Left lung (tissue), 10 donors: Measurements from ENCODE around the gene HTRA3. TPM values are rescaled to one million over a fixed set of nuclear protein-coding genes. Genes with fewer than 3 reads are reported as not detected.

Experiments used
- ATAC-seq: fragments of 200-7000 bp; cut with Tn5 transposase; one replicate; pipeline ENCODE4 v1.9.1; 2020; ENCODE audit warnings: moderate library complexity
- DNase-seq, 4 donors: peaks; one replicate each; pipeline ENCODE4 v3.0.0-alpha.2; 2013 to 2020
- H3K27ac ChIP-seq, 2 donors: fragments of 200-600 bp; sonication (generic) in 1 of 2; one replicate each; pipeline versions ENCODE4 v1.5.0 to v1.8.0; 2020 to 2021
- H3K27me3 ChIP-seq, 2 donors: fragments of 200-600 bp; sonication (generic) in 1 of 2; one replicate each; pipeline versions ENCODE4 v1.5.0 to v1.8.0; 2020 to 2021
- H3K36me3 ChIP-seq, 2 donors: fragments of 200-600 bp; sonication (generic) in 1 of 2; one replicate each; pipeline versions ENCODE4 v1.5.0 to v1.8.0; 2020 to 2021
- H3K4me1 ChIP-seq, 2 donors: fragments of 200-600 bp; one replicate each; pipeline ENCODE4 v1.8.0; 2021
- H3K4me3 ChIP-seq, 2 donors: fragments of 200-600 bp; sonication (generic) in 1 of 2; one replicate each; pipeline versions ENCODE4 v1.5.0 to v1.8.0; 2020 to 2021; ENCODE audit warnings: mild to moderate bottlenecking in 1 of 2
- H3K9me3 ChIP-seq, 2 donors: fragments of 200-600 bp; sonication (generic) in 1 of 2; one replicate each; pipeline versions ENCODE4 v1.5.0 to v1.8.0; 2020 to 2021
- CTCF ChIP-seq, 2 donors: fragments of 200-600 bp; sonication (generic) in 1 of 2; IDR thresholded peaks; one replicate each; pipeline versions ENCODE4 v1.5.0 to v1.8.0; 2021; ENCODE audit warnings: antibody characterized with exemption in 2 of 2
- intact Hi-C, 2 donors: fragments of 100-400 bp; cut with DNase I; formaldehyde crosslinking; loops; one replicate each; pipeline versions ENCODE4 v1.11.2 to v1.14.2; 2022
- polyA plus RNA-seq, 6 donors: library from polyadenylated mRNA; unstranded; fragments of 120-200 nt; gene quantifications; one replicate each; pipeline ENCODE4 v1.2.1, GENCODE V29; 2013; ENCODE audit not compliant: insufficient read length in 6 of 6
- total RNA-seq, 2 donors: library from RNA; stranded (reverse); fragmentation: NEBNext Ultra II Directional; extraction: Animal tissue kit (Norgen Biotek cat#: 25700); gene quantifications; one replicate each; pipeline ENCODE4 v1.2.1, GENCODE V29; 2021
- donor health status: DM: no; HTN: yes; CAD: no.
- donor health status: DM: no; HTN: no; CAD: no.

The HTRA3 gene
- total and polyA plus RNA-seq, 8 donors: 9.7 to 18.3 (median 12.1) TPM

DNA sequence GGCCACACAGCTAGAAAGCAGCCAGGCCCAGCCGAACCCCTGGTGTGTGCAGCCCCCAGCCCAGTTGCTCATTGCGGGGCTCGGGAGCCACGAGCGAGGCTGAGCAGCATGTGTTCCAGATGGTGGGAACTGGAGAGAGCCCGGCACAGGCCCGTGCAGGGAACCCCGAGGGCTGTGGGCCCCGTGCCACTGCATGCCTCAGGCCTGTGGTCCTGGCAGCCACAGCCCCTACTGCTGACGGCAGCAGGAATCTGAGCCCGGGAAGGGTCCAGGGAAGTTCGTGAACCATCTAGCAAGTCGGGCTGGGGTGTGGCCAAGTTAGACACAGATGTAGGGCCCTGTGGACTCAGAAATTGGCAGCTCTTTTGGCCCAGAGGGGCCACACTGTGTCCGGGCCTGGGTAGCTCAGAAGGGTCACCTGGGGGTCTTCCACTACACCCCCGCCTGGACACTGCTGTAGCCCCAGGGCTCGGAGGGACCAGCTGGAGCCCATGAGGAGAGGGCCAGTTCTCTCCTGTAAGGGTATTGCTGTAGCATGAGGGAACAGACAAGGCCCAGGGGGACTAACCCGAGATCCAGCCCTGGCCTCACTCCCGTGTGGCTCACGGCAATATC is 12.1 kb downstream of the HTRA3 start:
- H3K9me3 ChIP-seq: no peaks in the 10 kb centered on the region
- no peak for TF ChIP-seq CTCF (IDR thresholded peaks at IDR 0.05)
- H3K36me3 ChIP-seq: no peaks in the 10 kb centered on the region
- no peaks in the 10 kb centered on the region for H3K27me3 ChIP-seq
- ATAC-seq (peak; percentile 38), DNase-seq (peak; percentile 49 to 79 (median 64))
- H3K4me1 ChIP-seq: peaks cover 3 to 34% of the 10 kb centered on the region in 2 donors
- intact Hi-C loops: no loop called here
- H3K4me3 ChIP-seq: no peak overlapping the region
- H3K27ac ChIP-seq: no peak overlapping the region

GRCh38 chr4:8282134-8282641 is 12.6 kb downstream of the HTRA3 start:
- Histone ChIP-seq H3K27ac (no peak overlapping the region), H3K4me1 (peaks cover 3 to 28% of the 10 kb centered on the region in 2 donors), H3K9me3 (no peaks in the 10 kb centered on the region), H3K4me3 (no peak overlapping the region), H3K36me3 (no peaks in the 10 kb centered on the region), H3K27me3 (no peaks in the 10 kb centered on the region)
- ATAC-seq: no peak
- intact Hi-C loops: no loop called here
- DNase-seq: peak in 1 of 4 donors; percentile 43
- no peak for TF ChIP-seq CTCF (IDR thresholded peaks at IDR 0.05)

GRCh38 chr4:8282742-8283141 is 13.2 kb downstream of the HTRA3 start:
- peak in 1 of 4 donors; percentile 58 for DNase-seq
- no peak overlapping the region for H3K27ac ChIP-seq
- no peak for ATAC-seq
- no peak overlapping the region for H3K4me3 ChIP-seq
- no peak for TF ChIP-seq CTCF (IDR thresholded peaks at IDR 0.05)
- H3K27me3 ChIP-seq: no peaks in the 10 kb centered on the region
- intact Hi-C loops: no loop called here
- H3K9me3 ChIP-seq: no peaks in the 10 kb centered on the region
- H3K36me3 ChIP-seq: no peaks in the 10 kb centered on the region
- H3K4me1 ChIP-seq: peaks cover 3 to 28% of the 10 kb centered on the region in 2 donors

GRCh38 chr4:8283161-8283560 is 13.6 kb downstream of the HTRA3 start:
- Histone ChIP-seq H3K36me3 (no peaks in the 10 kb centered on the region), H3K27ac (no peak overlapping the region), H3K4me3 (no peak overlapping the region), H3K9me3 (no peaks in the 10 kb centered on the region), H3K27me3 (no peaks in the 10 kb centered on the region), H3K4me1 (peaks cover 3 to 24% of the 10 kb centered on the region in 2 donors)
- ATAC-seq (no peak), DNase-seq (peak in 1 of 4 donors; percentile 51)
- no peak for TF ChIP-seq CTCF (IDR thresholded peaks at IDR 0.05)
- intact Hi-C loops: no loop called here

DNA sequence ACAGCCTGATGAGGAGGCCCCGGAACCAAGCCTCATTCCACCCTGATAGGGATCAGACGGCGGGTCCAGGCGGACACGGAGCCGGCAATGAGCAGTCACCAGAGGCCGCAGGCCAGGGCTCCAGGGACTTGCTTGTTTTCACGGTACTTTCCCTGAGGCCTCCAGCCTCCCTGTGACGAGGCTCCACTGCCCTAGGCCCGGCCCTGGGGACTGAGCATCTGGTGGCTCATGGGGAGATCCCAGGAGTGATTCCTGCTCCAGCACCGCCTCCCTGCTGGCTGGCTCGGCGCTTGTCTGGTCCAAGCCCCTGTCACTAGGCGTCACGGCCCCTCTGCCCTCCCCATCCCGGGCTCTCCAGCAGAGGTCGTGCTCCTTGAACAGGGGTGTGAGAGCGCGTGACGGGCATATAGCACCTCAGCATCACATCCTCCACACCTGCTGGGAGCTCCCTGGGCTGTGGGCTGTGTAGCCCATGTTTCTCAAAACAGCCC is 14.1 kb downstream of the HTRA3 start:
- no peak overlapping the region for H3K4me3 ChIP-seq
- ATAC-seq (no peak), DNase-seq (peak in 1 of 4 donors; percentile 77)
- no peaks in the 10 kb centered on the region for H3K9me3 ChIP-seq
- TF ChIP-seq CTCF (IDR thresholded peaks at IDR 0.05): no peak
- H3K4me1 ChIP-seq: peaks cover under 1 to 19% of the 10 kb centered on the region in 2 donors
- H3K36me3 ChIP-seq: no peaks in the 10 kb centered on the region
- H3K27me3 ChIP-seq: no peaks in the 10 kb centered on the region
- H3K27ac ChIP-seq: no peak overlapping the region
- intact Hi-C loops: no loop called here
